GM19351 (cell line): ENCODE results near the gene DUT.

ENCODE experiments used
- ATAC-seq: cut with Tn5 transposase; IDR thresholded peaks from one replicate; pipeline ENCODE4 v1.9.1; 2021; ENCODE audit warnings: mild to moderate bottlenecking, moderate library complexity; ENCODE audit not compliant: unreplicated experiment

DUT gene

GRCh38 chr15:48330855-48331795, at the start of gene DUT:
DUT (plus strand) TSS chr15:48331429; CDS start chr15:48331516, 87 bp downstream.
- ATAC-seq = peak; percentile 75

- no peak for ATAC-seq
Observed at GRCh38 chr15:48281674-48282073, 49.6 kb upstream of the DUT start.

GRCh38 chr15:48282216-48282615, 49.0 kb upstream of the DUT start:
- no peak for ATAC-seq

- no peak for ATAC-seq
Observed at GRCh38 chr15:48283396-48284145, 47.7 kb upstream of the DUT start.

- peak; percentile 87 for ATAC-seq
Observed at GRCh38 chr15:48285329-48286214, 45.7 kb upstream of the DUT start.

GRCh38 chr15:48289628-48290027, 41.6 kb upstream of the DUT start:
- ATAC-seq = no peak

- no peak for ATAC-seq
Observed at GRCh38 chr15:48292458-48292857, 38.8 kb upstream of the DUT start.

GRCh38 chr15:48297668-48298067, 33.6 kb upstream of the DUT start:
- no peak for ATAC-seq

GRCh38 chr15:48298914-48299313, 32.3 kb upstream of the DUT start:
- ATAC-seq = no peak

GRCh38 chr15:48300038-48300437, 31.2 kb upstream of the DUT start:
- ATAC-seq = no peak

GRCh38 chr15:48304398-48304797, 26.8 kb upstream of the DUT start:
- ATAC-seq = no peak

- ATAC-seq = no peak
Observed at GRCh38 chr15:48306639-48307038, 24.6 kb upstream of the DUT start.

- ATAC-seq = no peak
Observed at GRCh38 chr15:48307586-48307985, 23.6 kb upstream of the DUT start.

GRCh38 chr15:48309740-48310139, 21.5 kb upstream of the DUT start:
- no peak for ATAC-seq

- ATAC-seq = no peak
Observed at GRCh38 chr15:48313216-48313615, 18.0 kb upstream of the DUT start.

GRCh38 chr15:48315041-48315440, 16.2 kb upstream of the DUT start:
- ATAC-seq = no peak

GRCh38 chr15:48317221-48317620, 14.0 kb upstream of the DUT start:
- no peak for ATAC-seq

GRCh38 chr15:48318131-48318530, 13.1 kb upstream of the DUT start:
- ATAC-seq = no peak

GRCh38 chr15:48323294-48323693, 7.9 kb upstream of the DUT start:
- ATAC-seq = no peak

- no peak for ATAC-seq
Observed at GRCh38 chr15:48324949-48325348, 6.3 kb upstream of the DUT start.

- no peak for ATAC-seq
Observed at GRCh38 chr15:48325400-48325799, 5.8 kb upstream of the DUT start.
